HUDEP-2 (cell line): ENCODE results near the gene HOXD10.
A peak's percentile ranks its signal among the peaks of the same experiment; 100 is the strongest.

Experiments used
- DNase-seq, 76 experiments: peaks; one replicate each; lab custom pipeline; 2025; ENCODE audit not compliant: unreplicated experiment in 76 of 76; lab: John Stamatoyannopoulos, UW

HOXD10 gene

GRCh38 chr2:176082525-176082823 lies 34.1 kb upstream of the HOXD10 start:
- DNase-seq = no peak

GRCh38 chr2:176082824-176083751 lies 33.5 kb upstream of the HOXD10 start:
- DNase-seq = no peak

- DNase-seq = no peak
Observed at GRCh38 chr2:176083796-176084261, 32.7 kb upstream of the HOXD10 start, which contains the start of gene EVX2. Gene EVX2 (minus strand): TSS chr2:176083962. CDS start chr2:176083776, 186 bp downstream.

- no peak for DNase-seq
Observed at GRCh38 chr2:176084611-176085119, 31.9 kb upstream of the HOXD10 start.

- DNase-seq = no peak
Observed at GRCh38 chr2:176085120-176085788, 31.3 kb upstream of the HOXD10 start.

- peak in 30 of 76 experiments; percentile 5 to 45 (median 24) for DNase-seq
Observed at GRCh38 chr2:176085861-176086771, 30.5 kb upstream of the HOXD10 start.

- DNase-seq = no peak
Observed at GRCh38 chr2:176087330-176088047, 29.1 kb upstream of the HOXD10 start.

GRCh38 chr2:176088048-176088936 lies 28.3 kb upstream of the HOXD10 start:
- DNase-seq = peak in 28 of 76 experiments; percentile 3 to 41 (median 20)

GRCh38 chr2:176088937-176089842 lies 27.4 kb upstream of the HOXD10 start:
- no peak for DNase-seq

- DNase-seq = no peak
Observed at GRCh38 chr2:176089843-176090395, 26.7 kb upstream of the HOXD10 start.

- no peak for DNase-seq
Observed at GRCh38 chr2:176090862-176091261, 25.7 kb upstream of the HOXD10 start.

- DNase-seq = no peak
Observed at GRCh38 chr2:176091329-176092258, 25.0 kb upstream of the HOXD10 start.

GRCh38 chr2:176092270-176093144 lies 24.1 kb upstream of the HOXD10 start, which contains the start of gene HOXD13:
Gene HOXD13 (plus strand): TSS chr2:176092721. CDS start chr2:176092891, 170 bp downstream.
- peak in 2 of 76 experiments; percentile 19 to 42 for DNase-seq

GRCh38 chr2:176093145-176093897 lies 23.3 kb upstream of the HOXD10 start:
- DNase-seq = peak in 2 of 76 experiments; percentile 10 to 18

GRCh38 chr2:176093898-176094249 lies 22.7 kb upstream of the HOXD10 start:
- no peak for DNase-seq
